AG10803 (cell line): ENCODE results near the gene AP3S2.
A peak's percentile ranks its signal among the peaks of the same experiment; 100 is the strongest.
"Not testable (repeated sequence)": the region's sequence is repeated elsewhere in the genome, so short reads cannot be mapped to it uniquely, and the experiment has no call there.

Source experiments
- DNase-seq: peaks from one replicate; pipeline ENCODE4 v3.0.0; 2010; ENCODE audit warnings: low read depth
- H3K4me3 ChIP-seq: 2 replicates; pipeline ENCODE4 v1.5.1; 2011; ENCODE audit warnings: mild to moderate bottlenecking, low read length, control low read depth
- TF ChIP-seq, protein P1 (sequence below): conservative IDR thresholded peaks from 2 replicates; pipeline ENCODE4 v1.5.1; 2011; ENCODE audit warnings: mild to moderate bottlenecking, low read length, control low read depth, inconsistent platforms

The AP3S2 gene

DNA sequence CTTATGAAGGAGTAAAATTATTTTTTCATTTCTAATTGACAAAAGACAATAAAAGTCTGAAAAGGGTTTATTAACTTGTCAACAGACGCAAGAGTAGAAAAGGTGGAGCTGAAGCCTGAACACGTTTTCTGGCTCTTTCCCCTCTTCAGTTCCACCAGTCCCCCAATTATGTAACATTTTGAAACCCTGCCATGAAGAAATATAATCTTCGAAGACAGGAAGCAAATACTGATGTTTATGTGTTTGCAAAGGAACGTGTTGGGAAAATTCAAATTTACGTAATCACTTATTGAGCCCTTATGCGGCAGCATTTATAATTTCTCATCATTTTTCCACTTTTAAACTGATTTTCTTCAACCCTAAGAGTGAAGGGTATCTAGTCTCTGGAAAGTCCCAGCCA is 767 bp downstream of the AP3S2 start:
- TF ChIP-seq, protein P1, sequence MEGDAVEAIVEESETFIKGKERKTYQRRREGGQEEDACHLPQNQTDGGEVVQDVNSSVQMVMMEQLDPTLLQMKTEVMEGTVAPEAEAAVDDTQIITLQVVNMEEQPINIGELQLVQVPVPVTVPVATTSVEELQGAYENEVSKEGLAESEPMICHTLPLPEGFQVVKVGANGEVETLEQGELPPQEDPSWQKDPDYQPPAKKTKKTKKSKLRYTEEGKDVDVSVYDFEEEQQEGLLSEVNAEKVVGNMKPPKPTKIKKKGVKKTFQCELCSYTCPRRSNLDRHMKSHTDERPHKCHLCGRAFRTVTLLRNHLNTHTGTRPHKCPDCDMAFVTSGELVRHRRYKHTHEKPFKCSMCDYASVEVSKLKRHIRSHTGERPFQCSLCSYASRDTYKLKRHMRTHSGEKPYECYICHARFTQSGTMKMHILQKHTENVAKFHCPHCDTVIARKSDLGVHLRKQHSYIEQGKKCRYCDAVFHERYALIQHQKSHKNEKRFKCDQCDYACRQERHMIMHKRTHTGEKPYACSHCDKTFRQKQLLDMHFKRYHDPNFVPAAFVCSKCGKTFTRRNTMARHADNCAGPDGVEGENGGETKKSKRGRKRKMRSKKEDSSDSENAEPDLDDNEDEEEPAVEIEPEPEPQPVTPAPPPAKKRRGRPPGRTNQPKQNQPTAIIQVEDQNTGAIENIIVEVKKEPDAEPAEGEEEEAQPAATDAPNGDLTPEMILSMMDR: no peak
- peak overlapping the region; percentile 96 for H3K4me3 ChIP-seq
- peak; percentile 54 for DNase-seq

DNA sequence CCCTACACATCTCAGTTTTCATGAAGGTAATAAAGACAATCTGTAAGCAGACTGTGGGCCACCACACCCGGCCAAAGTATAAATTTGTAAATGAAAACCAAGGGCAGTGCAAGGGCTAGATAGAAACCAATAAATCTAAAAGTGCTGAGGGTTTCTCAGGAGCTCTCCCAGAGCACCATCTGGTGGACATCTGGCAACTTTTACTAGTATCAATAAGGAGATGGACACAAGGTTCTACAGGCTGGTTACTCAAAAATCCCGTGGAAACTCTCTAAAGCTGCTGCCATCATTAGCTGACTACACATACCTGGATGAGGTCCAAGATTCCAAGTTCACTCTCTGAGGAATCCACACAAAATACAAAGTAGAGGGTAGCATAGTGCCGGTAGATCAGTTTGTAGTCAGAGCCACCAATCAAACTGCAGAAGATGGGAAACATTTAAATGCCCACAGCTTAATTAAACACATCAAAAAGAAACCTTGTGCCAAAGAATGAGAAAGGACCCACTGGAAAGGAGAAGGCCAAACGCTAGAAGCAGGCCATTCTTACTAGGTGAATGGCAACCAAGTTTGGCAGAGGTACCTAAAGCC is 5.5 kb downstream of the AP3S2 start:
- H3K4me3 ChIP-seq: no peak overlapping the region
- peak; percentile 93 for DNase-seq
- TF ChIP-seq, protein P1: peak; percentile 73

DNA sequence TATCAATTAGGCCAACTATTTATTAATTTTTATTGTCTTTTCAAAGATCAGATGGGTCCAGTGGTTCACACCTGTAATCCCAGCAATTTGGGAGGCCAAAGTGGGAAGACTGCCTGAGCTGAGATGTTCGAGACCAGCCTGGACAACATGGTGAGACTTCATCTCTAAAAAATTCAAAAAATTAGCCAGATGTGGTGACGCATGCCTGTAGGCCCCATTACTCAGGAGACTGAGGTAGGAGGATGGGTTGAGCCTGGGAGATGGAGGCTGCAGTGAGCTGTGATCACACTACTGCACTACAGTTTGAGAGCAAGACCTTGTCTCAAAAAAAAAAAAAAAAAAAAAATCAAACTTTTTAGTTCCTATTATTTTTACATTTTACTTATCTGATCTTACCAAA is 8.2 kb downstream of the AP3S2 start:
- TF ChIP-seq, protein P1: no peak
- DNase-seq: peak; percentile 14
- H3K4me3 ChIP-seq: no peak overlapping the region

DNA sequence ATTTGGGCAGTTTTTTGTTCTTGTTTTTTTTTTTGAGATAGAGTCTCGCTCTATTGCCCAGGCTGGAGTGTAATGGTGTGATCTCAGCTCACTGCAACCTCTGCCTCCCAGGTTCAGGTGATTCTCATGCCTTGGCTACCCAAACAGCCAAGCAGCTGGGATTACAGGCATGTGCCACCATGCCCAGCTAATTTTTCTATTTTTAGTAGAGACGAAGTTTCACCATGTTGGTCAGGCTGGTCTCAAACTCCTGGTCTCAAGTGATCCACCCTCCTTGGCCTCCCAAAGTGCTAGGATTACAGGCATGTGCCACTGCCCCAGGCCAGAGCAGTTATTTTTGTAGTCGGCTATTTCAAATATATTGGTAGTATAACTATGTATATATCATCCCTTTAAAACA is 8.6 kb downstream of the AP3S2 start:
- DNase-seq, H3K4me3 ChIP-seq: not testable (repeated sequence)

DNA sequence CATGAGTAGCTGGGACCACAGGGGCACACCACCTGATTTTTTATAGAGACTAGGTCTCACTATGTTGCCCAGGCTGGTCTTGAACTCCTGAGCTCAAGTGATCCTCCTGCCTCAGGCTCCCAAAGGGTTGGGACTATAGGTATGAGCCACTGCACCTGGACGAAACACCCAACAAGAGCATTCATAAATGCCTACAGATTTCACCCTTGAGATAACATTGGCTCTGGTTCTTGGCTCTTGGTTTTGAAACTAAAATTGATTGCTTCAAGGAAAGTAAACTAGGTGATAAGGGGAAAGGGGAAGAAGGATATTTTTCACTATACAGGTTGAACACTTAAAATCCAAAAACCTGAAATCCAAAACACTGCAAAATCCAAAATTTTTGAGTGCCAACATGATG is 10.3 kb downstream of the AP3S2 start:
- TF ChIP-seq, protein P1: no peak
- DNase-seq: no peak
- H3K4me3 ChIP-seq: no peak overlapping the region

DNA sequence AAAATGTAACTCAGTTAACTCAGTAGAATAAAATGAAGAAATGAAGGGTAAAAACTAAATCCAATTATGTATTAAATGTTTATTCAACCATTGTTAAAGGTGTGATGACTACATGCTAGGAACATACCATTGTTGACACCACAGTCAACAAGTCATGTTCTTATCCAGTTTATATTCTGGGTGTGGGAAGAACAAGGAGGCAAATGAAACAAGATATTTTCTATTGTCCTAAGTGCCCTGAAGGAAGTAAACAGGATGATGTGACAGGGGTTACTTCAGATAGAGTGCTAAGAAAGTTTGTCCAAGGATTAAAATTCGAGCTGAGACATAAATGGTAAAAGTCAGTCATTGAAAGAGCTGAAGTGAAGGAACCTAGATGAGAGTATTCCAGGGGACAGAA is 13.1 kb downstream of the AP3S2 start:
- no peak overlapping the region for H3K4me3 ChIP-seq
- DNase-seq: no peak
- TF ChIP-seq, protein P1: no peak

DNA sequence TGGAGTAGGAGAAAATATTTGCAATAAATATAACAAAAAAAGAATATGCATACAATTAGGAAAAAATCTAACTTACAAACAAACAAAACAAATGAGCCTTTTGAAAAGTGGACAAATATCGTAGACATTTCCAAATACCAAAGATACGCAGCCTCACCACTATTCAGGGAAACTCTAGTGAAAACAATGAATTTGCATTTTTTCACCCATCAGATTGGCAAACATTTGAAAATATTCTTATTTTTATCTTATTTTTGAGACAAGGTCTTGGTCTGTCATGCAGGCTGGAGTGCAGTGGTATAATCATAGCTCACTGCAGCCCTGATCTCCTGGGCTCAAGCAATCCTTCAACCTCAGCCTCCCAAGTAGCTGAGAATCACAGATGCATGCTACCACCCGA is 15.5 kb downstream of the AP3S2 start:
- TF ChIP-seq, protein P1: no peak
- H3K4me3 ChIP-seq: no peak overlapping the region
- DNase-seq: no peak

DNA sequence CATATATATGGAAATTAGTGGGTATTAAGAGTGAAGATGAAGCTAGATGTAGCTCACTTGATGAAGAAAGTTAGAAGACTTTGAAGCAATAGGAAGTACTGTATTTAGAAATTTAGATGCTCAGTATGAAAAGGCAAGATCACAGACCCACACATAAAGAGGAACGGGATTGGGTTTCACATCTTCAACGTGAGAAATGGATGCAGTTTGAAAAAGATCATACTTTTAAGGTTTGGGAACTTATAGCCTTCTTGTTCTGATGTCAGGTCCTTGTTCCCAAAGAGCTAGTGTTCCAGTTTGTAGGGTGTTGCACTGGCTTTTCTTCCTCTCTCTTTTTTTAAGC is 16.7 kb downstream of the AP3S2 start:
- H3K4me3 ChIP-seq: no peak overlapping the region
- TF ChIP-seq, protein P1: no peak
- no peak for DNase-seq
